SK-N-SH treated with all-trans-retinoic acid at 6 μM for 48 hours (cell line): Measurements from ENCODE around the gene C15orf61.

Experiments used
- ATAC-seq: fragments of 200-7000 bp; cut with Tn5 transposase; 3 replicates; pipeline ENCODE4 v1.9.1; 2020; ENCODE audit warnings: mild to moderate bottlenecking, moderate library complexity
- ARNTL ChIP-seq: fragments of 450-650 bp; formaldehyde crosslinking; IDR thresholded peaks from 2 replicates; pipeline ENCODE4 v1.5.0; 2020; ENCODE audit warnings: low read depth, mild to moderate bottlenecking, moderate library complexity, borderline replicate concordance
- BACH2 ChIP-seq: fragments of 250-450 bp; sonication (Bioruptor Pico); IDR thresholded peaks from 2 replicates; pipeline ENCODE4 v1.9.0; 2021; ENCODE audit warnings: mild to moderate bottlenecking, borderline replicate concordance
- ESRRG ChIP-seq: fragments of 250-450 bp; sonication (Bioruptor Pico); IDR thresholded peaks from 2 replicates; pipeline ENCODE4 v1.6.1; 2021; ENCODE audit warnings: mild to moderate bottlenecking
- ISL1 ChIP-seq: fragments of 250-450 bp; sonication (Bioruptor Pico); IDR thresholded peaks from 2 replicates; pipeline ENCODE4 v2.1.2; 2022; ENCODE audit warnings: mild to moderate bottlenecking, moderate library complexity
- OSR1 ChIP-seq: fragments of 250-450 bp; sonication (Bioruptor Pico); IDR thresholded peaks from 2 replicates; pipeline ENCODE4 v1.8.0; 2022; ENCODE audit warnings: moderate library complexity, mild to moderate bottlenecking, inconsistent platforms
- PATZ1 ChIP-seq: fragments of 250-450 bp; sonication (Bioruptor Pico); IDR thresholded peaks from 2 replicates; pipeline ENCODE4 v1.8.0; 2020; ENCODE audit warnings: mild to moderate bottlenecking, moderate library complexity, borderline replicate concordance
- PPARA ChIP-seq: fragments of 250-450 bp; sonication (Bioruptor Pico); IDR thresholded peaks from 2 replicates; pipeline ENCODE4 v1.5.0; 2020; ENCODE audit warnings: mild to moderate bottlenecking, borderline replicate concordance
- RARB ChIP-seq: fragments of 250-450 bp; sonication (Bioruptor Pico); IDR thresholded peaks from 2 replicates; pipeline ENCODE4 v1.8.0; 2021; ENCODE audit warnings: mild to moderate bottlenecking, moderate library complexity
- SNAI2 ChIP-seq: fragments of 250-450 bp; sonication (Bioruptor Pico); IDR thresholded peaks from 2 replicates; pipeline ENCODE4 v1.5.0; 2020; ENCODE audit warnings: mild to moderate bottlenecking, moderate library complexity
- TOX ChIP-seq: fragments of 250-450 bp; sonication (Bioruptor Pico); IDR thresholded peaks from 2 replicates; pipeline ENCODE4 v1.8.0; 2021; ENCODE audit warnings: mild to moderate bottlenecking, moderate library complexity, borderline replicate concordance
- ZC3H10 ChIP-seq: fragments of 250-450 bp; sonication (Bioruptor Pico); IDR thresholded peaks from 2 replicates; pipeline ENCODE4 v1.5.1; 2021; ENCODE audit warnings: mild to moderate bottlenecking, moderate library complexity
- ZFP3 ChIP-seq: fragments of 250-450 bp; sonication (Bioruptor Pico); IDR thresholded peaks from 2 replicates; pipeline ENCODE4 v1.5.0; 2020; ENCODE audit warnings: mild to moderate bottlenecking, moderate library complexity
- ZNF565 ChIP-seq: fragments of 450-650 bp; formaldehyde crosslinking; conservative IDR thresholded peaks from 2 replicates; pipeline ENCODE4 v1.5.0; 2020; ENCODE audit warnings: low read depth, mild to moderate bottlenecking, moderate library complexity
- ZNF70 ChIP-seq: fragments of 450-650 bp; formaldehyde crosslinking; IDR thresholded peaks from 2 replicates; pipeline ENCODE4 v1.5.0; 2020; ENCODE audit warnings: mild to moderate bottlenecking, moderate library complexity
- ZNF8 ChIP-seq: fragments of 450-650 bp; formaldehyde crosslinking; IDR thresholded peaks from 2 replicates; pipeline ENCODE4 v1.5.0; 2020; ENCODE audit warnings: mild to moderate bottlenecking, moderate library complexity
- TF ChIP-seq, protein P1 (sequence below): fragments of 250-450 bp; sonication (Bioruptor Pico); IDR thresholded peaks from 2 replicates; pipeline ENCODE4 v1.8.0; 2021; ENCODE audit warnings: low read depth, mild to moderate bottlenecking, moderate library complexity, borderline replicate concordance
- TF ChIP-seq, protein P2 (sequence below): fragments of 250-450 bp; sonication (Bioruptor Pico); IDR thresholded peaks from 2 replicates; pipeline ENCODE4 v1.5.0; 2020; ENCODE audit warnings: mild to moderate bottlenecking, moderate library complexity
- TF ChIP-seq, protein P3 (sequence below): fragments of 250-450 bp; sonication (Bioruptor Pico); IDR thresholded peaks from 2 replicates; pipeline ENCODE4 v1.5.1; 2020; ENCODE audit warnings: low read depth, mild to moderate bottlenecking, moderate library complexity

The C15orf61 gene

DNA sequence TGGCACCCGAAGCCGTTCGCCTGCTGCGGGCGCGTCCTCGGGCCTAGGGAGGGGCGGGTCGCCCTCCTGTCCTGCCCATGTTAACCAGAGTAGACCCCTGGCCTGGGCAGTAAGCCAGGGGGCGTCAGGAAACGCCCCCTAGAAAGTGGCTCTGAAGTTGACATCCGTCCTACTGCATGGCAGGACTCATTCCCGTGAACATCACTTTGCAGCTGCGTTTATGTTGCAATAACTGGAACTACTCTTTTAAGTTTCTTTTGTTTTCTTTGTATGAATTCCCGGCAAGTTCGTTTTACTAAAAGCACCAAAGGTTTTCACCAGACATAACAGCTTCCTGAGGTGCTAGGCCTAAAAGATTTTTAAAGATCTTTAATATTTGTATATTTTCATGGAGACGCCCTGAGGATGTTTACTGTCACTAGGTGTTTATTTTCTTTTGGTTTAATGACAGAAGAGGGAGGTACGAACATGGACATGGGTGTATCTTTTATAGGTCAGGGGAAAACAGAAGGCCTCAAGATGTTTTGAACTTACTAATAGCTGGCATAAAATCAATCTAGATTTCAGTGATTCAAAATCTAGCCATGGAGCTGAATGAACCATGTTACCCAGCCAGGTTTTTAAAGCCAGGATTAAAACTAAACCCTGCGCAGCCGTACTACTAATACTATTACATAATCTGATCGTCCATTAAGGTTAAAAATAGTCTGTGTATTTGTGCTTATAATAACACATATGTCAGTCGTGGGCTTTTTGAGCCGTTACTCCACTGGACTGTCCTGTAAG lies 1.0 kb downstream of the C15orf61 start:
- ATAC-seq, result peak; percentile 64
- TF ChIP-seq PATZ1 (CRISPR knock-in tag) (no peak), ESRRG (no peak), TOX (CRISPR knock-in tag) (no peak), ZC3H10 (CRISPR knock-in tag) (no peak), ZNF8 (CRISPR knock-in tag) (no peak), PPARA (CRISPR knock-in tag) (no peak), SNAI2 (CRISPR knock-in tag) (no peak), ZNF70 (CRISPR knock-in tag) (no peak), BACH2 (CRISPR knock-in tag) (no peak), ISL1 (no peak), OSR1 (no peak), ZNF565 (CRISPR knock-in tag) (no peak), ARNTL (no peak), RARB (CRISPR knock-in tag) (no peak)
- TF ChIP-seq, protein P1, sequence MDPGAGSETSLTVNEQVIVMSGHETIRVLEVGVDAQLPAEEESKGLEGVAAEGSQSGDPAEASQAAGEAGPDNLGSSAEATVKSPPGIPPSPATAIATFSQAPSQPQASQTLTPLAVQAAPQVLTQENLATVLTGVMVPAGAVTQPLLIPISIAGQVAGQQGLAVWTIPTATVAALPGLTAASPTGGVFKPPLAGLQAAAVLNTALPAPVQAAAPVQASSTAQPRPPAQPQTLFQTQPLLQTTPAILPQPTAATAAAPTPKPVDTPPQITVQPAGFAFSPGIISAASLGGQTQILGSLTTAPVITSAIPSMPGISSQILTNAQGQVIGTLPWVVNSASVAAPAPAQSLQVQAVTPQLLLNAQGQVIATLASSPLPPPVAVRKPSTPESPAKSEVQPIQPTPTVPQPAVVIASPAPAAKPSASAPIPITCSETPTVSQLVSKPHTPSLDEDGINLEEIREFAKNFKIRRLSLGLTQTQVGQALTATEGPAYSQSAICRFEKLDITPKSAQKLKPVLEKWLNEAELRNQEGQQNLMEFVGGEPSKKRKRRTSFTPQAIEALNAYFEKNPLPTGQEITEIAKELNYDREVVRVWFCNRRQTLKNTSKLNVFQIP (CRISPR knock-in tag), result no peak
- TF ChIP-seq, protein P2, sequence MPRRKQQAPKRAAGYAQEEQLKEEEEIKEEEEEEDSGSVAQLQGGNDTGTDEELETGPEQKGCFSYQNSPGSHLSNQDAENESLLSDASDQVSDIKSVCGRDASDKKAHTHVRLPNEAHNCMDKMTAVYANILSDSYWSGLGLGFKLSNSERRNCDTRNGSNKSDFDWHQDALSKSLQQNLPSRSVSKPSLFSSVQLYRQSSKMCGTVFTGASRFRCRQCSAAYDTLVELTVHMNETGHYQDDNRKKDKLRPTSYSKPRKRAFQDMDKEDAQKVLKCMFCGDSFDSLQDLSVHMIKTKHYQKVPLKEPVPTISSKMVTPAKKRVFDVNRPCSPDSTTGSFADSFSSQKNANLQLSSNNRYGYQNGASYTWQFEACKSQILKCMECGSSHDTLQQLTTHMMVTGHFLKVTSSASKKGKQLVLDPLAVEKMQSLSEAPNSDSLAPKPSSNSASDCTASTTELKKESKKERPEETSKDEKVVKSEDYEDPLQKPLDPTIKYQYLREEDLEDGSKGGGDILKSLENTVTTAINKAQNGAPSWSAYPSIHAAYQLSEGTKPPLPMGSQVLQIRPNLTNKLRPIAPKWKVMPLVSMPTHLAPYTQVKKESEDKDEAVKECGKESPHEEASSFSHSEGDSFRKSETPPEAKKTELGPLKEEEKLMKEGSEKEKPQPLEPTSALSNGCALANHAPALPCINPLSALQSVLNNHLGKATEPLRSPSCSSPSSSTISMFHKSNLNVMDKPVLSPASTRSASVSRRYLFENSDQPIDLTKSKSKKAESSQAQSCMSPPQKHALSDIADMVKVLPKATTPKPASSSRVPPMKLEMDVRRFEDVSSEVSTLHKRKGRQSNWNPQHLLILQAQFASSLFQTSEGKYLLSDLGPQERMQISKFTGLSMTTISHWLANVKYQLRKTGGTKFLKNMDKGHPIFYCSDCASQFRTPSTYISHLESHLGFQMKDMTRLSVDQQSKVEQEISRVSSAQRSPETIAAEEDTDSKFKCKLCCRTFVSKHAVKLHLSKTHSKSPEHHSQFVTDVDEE (CRISPR knock-in tag), result no peak
- TF ChIP-seq, protein P3, sequence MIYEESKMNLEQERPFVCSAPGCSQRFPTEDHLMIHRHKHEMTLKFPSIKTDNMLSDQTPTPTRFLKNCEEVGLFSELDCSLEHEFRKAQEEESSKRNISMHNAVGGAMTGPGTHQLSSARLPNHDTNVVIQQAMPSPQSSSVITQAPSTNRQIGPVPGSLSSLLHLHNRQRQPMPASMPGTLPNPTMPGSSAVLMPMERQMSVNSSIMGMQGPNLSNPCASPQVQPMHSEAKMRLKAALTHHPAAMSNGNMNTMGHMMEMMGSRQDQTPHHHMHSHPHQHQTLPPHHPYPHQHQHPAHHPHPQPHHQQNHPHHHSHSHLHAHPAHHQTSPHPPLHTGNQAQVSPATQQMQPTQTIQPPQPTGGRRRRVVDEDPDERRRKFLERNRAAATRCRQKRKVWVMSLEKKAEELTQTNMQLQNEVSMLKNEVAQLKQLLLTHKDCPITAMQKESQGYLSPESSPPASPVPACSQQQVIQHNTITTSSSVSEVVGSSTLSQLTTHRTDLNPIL (CRISPR knock-in tag), result no peak

GRCh38 chr15:67523330-67523729 lies 2.4 kb downstream of the C15orf61 start:
- no peak for ATAC-seq
- TF ChIP-seq, protein P2 (CRISPR knock-in tag), result no peak
- no peak for TF ChIP-seq ZFP3 (CRISPR knock-in tag)
- TF ChIP-seq ZC3H10 (CRISPR knock-in tag), result no peak
- TF ChIP-seq, protein P1 (CRISPR knock-in tag), result no peak
- no peak for TF ChIP-seq ZNF8 (CRISPR knock-in tag)
